ENCODE measurements around the gene NBEA.

DNA sequence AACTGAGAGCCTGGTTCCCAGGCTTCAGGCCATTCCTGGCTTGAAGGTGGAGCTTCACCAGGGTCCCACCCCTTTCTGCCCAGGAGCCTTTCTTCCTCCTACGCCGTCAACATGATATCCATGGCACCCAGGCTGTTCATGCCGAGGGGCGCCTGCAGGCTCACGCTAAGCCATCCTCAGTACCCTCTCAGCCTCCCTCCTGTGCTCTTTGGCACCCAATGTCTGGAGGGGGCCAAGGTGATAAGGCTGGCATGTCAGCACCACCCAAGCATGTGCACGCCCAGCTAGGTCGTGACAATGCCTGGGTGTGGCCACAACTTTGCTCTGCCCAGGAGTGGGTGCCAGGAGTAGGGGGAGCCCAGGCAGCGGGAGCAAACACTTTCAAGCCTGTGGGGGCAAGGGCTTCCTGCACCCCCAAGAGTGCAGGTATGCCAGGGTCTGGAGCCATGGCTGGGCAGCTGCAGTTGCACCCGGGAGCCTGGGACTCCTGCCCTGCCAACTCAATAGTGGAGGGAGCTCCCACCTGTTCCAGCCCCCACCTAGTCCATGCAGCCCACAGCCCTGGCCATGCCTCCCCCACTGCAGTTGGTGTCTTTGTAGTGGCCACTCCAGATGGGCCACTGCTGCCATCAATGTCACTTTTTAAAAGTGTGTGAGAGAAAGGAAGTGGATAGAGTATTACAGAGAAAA is 314.5 kb downstream of the NBEA start:
- TF ChIP-seq, protein P1, sequence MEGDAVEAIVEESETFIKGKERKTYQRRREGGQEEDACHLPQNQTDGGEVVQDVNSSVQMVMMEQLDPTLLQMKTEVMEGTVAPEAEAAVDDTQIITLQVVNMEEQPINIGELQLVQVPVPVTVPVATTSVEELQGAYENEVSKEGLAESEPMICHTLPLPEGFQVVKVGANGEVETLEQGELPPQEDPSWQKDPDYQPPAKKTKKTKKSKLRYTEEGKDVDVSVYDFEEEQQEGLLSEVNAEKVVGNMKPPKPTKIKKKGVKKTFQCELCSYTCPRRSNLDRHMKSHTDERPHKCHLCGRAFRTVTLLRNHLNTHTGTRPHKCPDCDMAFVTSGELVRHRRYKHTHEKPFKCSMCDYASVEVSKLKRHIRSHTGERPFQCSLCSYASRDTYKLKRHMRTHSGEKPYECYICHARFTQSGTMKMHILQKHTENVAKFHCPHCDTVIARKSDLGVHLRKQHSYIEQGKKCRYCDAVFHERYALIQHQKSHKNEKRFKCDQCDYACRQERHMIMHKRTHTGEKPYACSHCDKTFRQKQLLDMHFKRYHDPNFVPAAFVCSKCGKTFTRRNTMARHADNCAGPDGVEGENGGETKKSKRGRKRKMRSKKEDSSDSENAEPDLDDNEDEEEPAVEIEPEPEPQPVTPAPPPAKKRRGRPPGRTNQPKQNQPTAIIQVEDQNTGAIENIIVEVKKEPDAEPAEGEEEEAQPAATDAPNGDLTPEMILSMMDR (IDR thresholded peaks at IDR 0.05): no peak
- TF ChIP-seq POLR2AphosphoS5 (IDR thresholded peaks at IDR 0.05; ENCODE audit: insufficient read depth in 1 of 2, low read depth in 1 of 2): no peak

Data from vagina (tissue), 2 donors.